HG03039 (cell line): Measurements from ENCODE around the gene PAQR6.

ENCODE experiments used
- ATAC-seq: cut with Tn5 transposase; IDR thresholded peaks from one replicate; pipeline ENCODE4 v1.9.1; 2021; ENCODE audit warnings: mild to moderate bottlenecking, moderate library complexity; ENCODE audit not compliant: unreplicated experiment

Gene PAQR6

DNA sequence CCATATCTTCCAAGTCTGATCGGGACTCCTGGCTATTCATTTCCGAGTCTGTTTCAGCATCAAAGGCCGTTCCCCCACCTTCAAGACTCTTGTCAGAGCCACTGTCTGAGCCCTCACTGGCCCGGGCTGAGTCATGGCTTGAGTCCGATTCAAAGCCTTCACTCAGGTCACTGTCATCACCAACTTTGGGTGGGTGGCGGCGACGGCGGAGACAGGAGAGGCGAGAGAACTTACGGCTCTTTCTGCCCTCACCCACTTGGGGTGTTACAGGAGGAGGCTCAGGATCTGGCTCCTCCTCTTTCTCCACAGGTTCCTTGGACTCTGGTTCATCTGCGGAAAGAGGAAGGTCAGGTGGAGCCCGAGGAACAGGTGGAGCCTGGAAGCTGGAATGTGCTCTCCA is 18.2 kb upstream of the PAQR6 start:
- ATAC-seq: no peak

DNA sequence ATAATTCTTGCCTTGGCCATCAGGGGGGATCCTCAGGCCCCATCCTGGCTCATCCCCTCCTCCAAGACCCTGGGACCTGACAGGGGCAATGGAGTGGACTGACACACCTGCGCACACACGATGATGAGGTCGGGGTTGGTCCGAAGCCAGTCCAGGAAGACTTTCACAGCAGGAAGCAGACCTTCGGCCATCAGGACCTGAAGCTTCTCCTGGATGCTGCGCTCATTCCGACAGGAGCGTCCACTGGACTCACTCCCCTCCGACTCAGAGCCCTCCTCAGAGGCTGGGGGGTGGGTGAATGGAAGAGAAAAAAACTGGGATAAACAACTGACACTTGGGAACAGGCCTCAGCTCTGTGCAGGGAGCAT is 15.4 kb upstream of the PAQR6 start:
- ATAC-seq: no peak

DNA sequence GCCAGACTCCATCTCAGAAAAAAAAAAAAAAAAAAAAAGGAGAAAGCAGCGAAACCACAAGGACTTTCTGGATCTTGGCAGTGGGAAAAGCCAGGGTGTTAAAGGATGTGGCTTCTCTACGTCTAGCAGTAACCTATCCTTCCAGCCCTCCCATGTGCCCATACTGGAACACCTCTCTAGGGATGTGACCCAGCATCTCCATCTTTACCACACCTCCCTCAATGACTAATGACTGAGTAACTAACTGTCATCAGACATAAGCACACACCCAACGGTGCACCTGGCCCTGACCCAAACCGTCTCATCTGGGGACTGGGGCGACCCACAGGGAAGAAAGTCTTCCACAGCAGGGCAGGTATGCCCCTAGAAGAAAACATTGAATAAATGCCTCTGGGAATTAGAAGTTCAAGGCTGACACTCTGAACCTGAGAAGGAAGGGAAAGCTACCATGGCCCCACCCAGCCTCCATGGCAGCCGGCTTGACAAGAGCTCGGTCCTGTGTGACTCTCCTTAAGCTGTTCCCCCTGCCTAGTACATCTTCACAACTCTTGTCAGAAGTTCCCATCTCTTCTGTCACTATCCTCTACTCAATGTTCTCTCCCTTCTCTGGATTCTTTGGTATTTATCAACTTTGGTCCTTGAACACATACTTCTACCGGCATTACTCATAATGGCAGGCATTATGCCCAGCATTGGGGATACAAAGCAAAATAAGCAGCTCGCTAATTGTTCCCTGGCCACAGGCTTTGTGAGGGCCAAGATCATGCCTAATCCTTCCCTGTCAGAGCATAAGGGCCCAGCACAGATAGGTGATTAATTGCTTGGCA is 14.8 kb upstream of the PAQR6 start:
- no peak for ATAC-seq

GRCh38 chr1:156260896-156261295 is 13.0 kb upstream of the PAQR6 start:
- ATAC-seq: no peak

GRCh38 chr1:156259805-156260204 is 11.9 kb upstream of the PAQR6 start:
- no peak for ATAC-seq

- ATAC-seq: no peak
Measured at GRCh38 chr1:156258859-156259258, 11.0 kb upstream of the PAQR6 start.

- ATAC-seq: no peak
Measured at GRCh38 chr1:156257711-156258110, 9.9 kb upstream of the PAQR6 start.

- ATAC-seq: no peak
Measured at GRCh38 chr1:156253634-156254033, 5.8 kb upstream of the PAQR6 start.

DNA sequence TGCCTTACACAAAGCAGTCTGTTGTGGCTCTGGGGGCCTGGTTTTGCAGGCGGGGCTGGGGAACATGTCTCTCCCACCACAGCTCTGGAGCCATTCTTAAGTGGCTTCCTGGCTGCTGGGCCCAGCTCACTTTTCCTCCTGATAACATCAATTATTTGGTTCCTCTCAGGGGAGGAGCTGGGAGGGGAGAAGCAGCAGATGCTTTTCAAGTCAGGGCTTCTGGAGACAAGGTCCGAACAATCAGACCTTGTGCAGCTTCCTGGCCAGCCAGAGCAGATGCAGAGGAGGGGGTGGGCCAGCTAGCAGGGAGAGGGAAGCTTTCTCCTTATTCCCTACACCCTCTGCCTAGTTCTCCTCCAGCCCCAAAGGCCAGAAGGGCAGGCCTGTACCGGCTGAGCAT is 3.7 kb upstream of the PAQR6 start:
- no peak for ATAC-seq

GRCh38 chr1:156249593-156249992 is 1.7 kb upstream of the PAQR6 start:
- no peak for ATAC-seq

DNA sequence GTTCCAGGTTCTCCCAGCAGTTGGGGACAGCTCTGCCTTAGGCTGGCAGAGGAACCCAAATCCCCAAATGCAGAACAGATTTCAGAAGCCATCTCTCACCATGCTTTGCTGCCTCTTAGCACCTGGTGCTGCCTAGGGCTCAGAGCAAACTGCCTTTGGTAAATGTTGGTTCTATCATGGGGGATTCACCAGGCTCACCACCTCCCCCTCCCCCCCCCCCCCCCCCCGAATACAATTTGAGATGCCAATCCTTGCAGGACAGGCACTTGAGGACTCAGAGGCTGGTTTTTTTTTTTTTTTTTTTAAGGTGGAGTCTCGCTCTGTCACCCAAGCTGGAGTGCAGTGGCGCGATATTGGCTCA is 447 bp upstream of the PAQR6 start:
- ATAC-seq: no peak

- no peak for ATAC-seq
Measured at GRCh38 chr1:156246781-156247459, 936 bp downstream of the PAQR6 start.

DNA sequence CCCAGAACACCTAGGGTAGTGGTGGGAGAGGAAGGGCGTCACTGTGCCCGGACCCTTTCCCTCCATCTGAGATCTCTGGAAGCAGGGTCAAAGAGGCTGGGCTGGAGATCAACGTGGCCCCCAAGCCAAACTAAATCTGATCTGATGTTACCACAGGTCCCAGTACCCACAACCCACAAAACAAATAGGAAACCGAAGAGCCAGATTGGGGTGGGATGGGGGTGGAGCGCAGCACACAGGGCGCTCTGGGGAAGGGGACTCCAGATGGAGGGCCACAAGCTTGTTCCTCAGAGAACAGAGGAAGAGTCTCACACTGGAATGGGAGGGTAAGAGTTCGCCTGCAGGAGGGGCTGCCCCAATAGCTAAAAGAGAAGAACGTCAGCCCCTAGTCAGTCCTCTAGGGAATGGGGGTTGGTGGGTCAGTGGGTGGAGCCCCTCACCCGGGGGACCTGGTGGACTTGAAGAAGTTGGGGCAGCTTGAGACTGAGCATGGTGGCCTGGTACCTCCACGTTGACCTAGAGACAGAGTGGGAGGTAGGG is 1.5 kb downstream of the PAQR6 start:
- no peak for ATAC-seq

- no peak for ATAC-seq
Measured at GRCh38 chr1:156245451-156246232, 2.2 kb downstream of the PAQR6 start.

DNA sequence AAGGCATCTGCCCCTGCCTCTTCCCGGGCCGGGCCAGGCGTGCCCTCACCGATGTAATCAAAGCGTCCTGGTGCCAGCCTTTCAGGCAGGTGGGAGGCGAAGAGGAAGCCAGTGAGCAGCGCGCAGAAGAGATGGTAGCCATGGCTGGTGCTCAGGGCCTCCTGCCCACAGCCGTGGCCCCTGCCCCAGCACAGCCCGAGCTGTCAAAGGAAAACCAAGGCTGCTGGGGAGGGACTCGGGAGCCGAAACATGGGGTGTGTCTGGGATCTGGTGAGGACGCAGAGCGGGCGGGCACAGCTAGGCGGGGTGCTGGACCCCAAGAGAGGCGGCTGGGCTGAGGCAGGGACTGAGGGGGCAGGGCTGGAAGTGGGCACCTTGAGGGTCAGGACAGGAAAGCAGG is 3.1 kb downstream of the PAQR6 start:
- ATAC-seq: no peak

- ATAC-seq: no peak
Measured at GRCh38 chr1:156244126-156244525, 3.7 kb downstream of the PAQR6 start.

DNA sequence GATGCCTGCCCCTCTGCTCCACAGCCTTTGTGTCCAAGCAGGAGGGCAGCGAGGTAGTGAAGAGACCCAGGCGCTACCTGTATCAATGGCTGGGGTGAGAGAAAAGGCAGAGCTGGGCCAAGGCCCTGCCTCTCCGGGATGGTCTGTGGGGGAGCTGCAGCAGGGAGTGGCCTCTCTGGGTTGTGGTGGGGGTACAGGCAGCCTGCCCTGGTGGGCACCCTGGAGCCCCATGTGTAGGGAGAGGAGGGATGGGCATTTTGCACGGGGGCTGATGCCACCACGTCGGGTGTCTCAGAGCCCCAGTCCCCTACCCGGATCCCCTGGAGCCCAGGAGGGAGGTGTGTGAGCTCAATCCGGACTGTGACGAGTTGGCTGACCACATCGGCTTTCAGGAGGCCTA is 5.1 kb downstream of the PAQR6 start:
- ATAC-seq: no peak

- no peak for ATAC-seq
Measured at GRCh38 chr1:156241926-156242325, 5.9 kb downstream of the PAQR6 start, which contains the start of gene BGLAP. Gene BGLAP (plus strand): TSS chr1:156242184. CDS start chr1:156242232, 48 bp downstream.

DNA sequence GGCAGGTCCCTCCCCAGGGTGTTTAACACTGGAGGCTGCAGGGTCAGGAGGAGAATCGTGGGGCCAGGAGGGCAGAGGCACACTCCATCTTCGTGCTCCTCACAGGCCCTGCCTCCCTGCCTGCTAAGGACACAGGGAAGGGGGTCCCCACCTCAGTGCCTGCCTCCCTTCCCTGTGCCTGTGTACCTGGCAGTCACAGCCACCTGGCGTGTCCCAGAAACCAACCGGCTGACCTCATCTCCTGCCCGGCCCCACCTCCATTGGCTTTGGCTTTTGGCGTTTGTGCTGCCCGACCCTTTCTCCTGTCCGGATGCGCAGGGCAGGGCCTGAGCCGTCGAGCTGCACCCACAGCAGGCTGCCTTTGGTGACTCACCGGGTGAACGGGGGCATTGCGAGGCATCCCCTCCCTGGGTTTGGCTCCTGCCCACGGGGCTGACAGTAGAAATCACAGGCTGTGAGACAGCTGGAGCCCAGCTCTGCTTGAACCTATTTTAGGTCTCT is 6.5 kb downstream of the PAQR6 start:
- ATAC-seq: no peak

DNA sequence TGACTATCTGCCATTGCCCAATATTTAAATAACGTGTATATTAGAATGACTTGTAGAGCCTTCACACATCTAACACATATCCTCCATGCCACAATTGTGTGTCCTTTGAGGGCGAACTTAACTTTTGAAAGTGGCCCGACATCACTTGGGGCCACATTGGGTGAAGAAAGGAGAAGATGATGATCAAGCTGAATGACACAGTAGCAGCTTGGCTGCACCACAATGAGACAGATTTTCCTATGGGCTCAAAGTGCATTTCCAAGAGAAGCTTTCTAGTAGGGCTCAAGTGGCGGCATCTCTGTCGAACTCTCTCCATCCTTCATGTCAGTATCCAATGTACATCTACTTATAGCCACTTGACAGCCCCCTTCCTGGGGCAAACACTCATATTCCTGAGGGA is 9.6 kb downstream of the PAQR6 start:
- no peak for ATAC-seq

DNA sequence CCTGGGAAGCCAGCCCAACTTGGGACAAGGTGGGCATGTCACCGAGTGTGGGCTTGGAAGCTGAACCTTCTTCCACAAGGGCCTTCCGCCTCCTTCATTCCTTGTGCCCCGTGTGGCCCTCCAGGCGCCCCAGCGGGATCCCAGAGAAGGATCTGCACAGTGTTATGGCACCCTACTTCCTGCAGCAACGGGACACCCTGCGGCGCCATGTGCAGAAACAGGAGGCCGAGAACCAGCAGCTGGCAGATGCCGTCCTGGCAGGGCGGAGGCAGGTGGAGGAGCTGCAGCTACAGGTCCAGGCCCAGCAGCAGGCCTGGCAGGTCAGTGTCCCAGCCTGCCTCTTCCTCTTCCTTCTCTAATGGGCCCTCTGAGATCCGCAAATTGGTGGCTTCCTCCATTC is 11.7 kb downstream of the PAQR6 start:
- no peak for ATAC-seq
